Neuron (in vitro differentiated cells): ENCODE results near the gene CCDC187.

ENCODE experiments used
- H2AFZ ChIP-seq: one replicate; pipeline ENCODE4 v1.6.1; 2013; ENCODE audit warnings: low read depth, mild to moderate bottlenecking, inconsistent platforms, low read length, moderate library complexity
- H3K27me3 ChIP-seq: one replicate; pipeline ENCODE4 v1.6.1; 2013; ENCODE audit warnings: low read length; ENCODE audit not compliant: insufficient read depth
- H3K36me3 ChIP-seq: one replicate; pipeline ENCODE4 v1.6.1; 2013; ENCODE audit warnings: low read length; ENCODE audit not compliant: insufficient read depth
- H3K4me1 ChIP-seq: one replicate; pipeline ENCODE4 v1.6.1; 2013; ENCODE audit warnings: low read length; ENCODE audit not compliant: insufficient read depth
- H3K4me3 ChIP-seq: 2 replicates; pipeline ENCODE4 v1.5.1; 2013; ENCODE audit warnings: mild to moderate bottlenecking, low read length, moderate library complexity
- H3K9me3 ChIP-seq: one replicate; pipeline ENCODE4 v1.6.1; 2013; ENCODE audit warnings: low read length

The CCDC187 gene

GRCh38 chr9:136245219-136246150 lies 58.4 kb downstream of the CCDC187 start, which contains the start of gene QSOX2:
QSOX2 (minus strand) TSS chr9:136245812; CDS start chr9:136245803, 9 bp downstream.
- H3K4me3 ChIP-seq = peak within 1 kb of the TSS; percentile 81
- peaks cover 31% of the 10 kb centered on the region for H3K27me3 ChIP-seq
- no peak within 1 kb of the TSS for H2AFZ ChIP-seq
- peaks cover 25% of the 10 kb centered on the region for H3K4me1 ChIP-seq
- H3K9me3 ChIP-seq = no peaks in the 10 kb centered on the region
- no peaks in the 10 kb centered on the region for H3K36me3 ChIP-seq

DNA sequence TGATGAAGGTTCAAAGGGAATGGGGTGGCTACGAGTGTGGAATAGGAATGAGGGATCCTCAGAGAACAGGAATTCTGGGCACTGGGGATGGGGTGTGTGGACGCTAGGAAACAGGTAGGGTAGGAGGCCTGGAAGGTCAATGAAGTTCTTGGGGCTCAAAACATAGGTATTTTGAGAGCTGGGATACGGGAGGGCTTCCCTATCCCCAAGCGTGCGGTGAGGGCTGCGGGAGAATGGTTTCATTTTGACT lies 59.0 kb downstream of the CCDC187 start:
- Histone ChIP-seq H3K27me3 (peaks cover 26% of the 10 kb centered on the region), H3K4me1 (peaks cover 28% of the 10 kb centered on the region), H3K36me3 (no peaks in the 10 kb centered on the region), H3K9me3 (no peaks in the 10 kb centered on the region), H2AFZ (no peak overlapping the region), H3K4me3 (peak overlapping the region; percentile 81)

GRCh38 chr9:136244122-136244968 lies 59.5 kb downstream of the CCDC187 start:
- H3K4me1 ChIP-seq = peaks cover 30% of the 10 kb centered on the region
- H3K4me3 ChIP-seq = peak overlapping the region; percentile 81
- no peak overlapping the region for H2AFZ ChIP-seq
- peaks cover 20% of the 10 kb centered on the region for H3K27me3 ChIP-seq
- no peaks in the 10 kb centered on the region for H3K36me3 ChIP-seq
- H3K9me3 ChIP-seq = no peaks in the 10 kb centered on the region

DNA sequence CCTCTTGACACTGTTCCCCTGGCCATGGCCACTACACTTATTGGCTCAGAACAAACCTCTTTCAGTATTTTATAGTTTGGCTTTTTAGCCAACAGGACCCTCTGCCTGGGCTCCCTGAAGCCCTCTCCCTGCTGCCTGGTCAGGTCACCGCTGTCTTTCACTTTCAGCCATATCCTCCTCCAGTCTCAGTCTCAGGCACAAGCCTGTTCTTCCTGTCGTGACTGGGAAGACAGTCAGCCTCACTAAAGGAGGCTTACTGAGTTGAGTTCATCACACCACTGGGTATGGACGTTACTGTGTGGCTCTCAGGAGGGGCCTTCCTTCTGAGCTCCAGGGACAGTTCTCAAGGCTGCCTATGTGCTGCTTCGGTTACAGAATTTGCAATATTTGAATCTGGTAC lies 60.3 kb downstream of the CCDC187 start:
- Histone ChIP-seq H3K36me3 (no peaks in the 10 kb centered on the region), H3K27me3 (peaks cover 15% of the 10 kb centered on the region), H3K9me3 (no peaks in the 10 kb centered on the region), H3K4me3 (peak overlapping the region; percentile 81), H2AFZ (no peak overlapping the region), H3K4me1 (peaks cover 30% of the 10 kb centered on the region)

- Histone ChIP-seq H2AFZ (no peak overlapping the region), H3K9me3 (no peaks in the 10 kb centered on the region), H3K27me3 (peaks cover 12% of the 10 kb centered on the region), H3K4me1 (peaks cover 30% of the 10 kb centered on the region), H3K36me3 (no peaks in the 10 kb centered on the region), H3K4me3 (no peak overlapping the region)
Observed at GRCh38 chr9:136242918-136243525, 60.9 kb downstream of the CCDC187 start.

- Histone ChIP-seq H3K9me3 (no peaks in the 10 kb centered on the region), H2AFZ (no peak overlapping the region), H3K4me1 (peaks cover 30% of the 10 kb centered on the region), H3K27me3 (peaks cover 5% of the 10 kb centered on the region), H3K36me3 (no peaks in the 10 kb centered on the region), H3K4me3 (no peak overlapping the region)
Observed at GRCh38 chr9:136242248-136242647, 61.6 kb downstream of the CCDC187 start.

DNA sequence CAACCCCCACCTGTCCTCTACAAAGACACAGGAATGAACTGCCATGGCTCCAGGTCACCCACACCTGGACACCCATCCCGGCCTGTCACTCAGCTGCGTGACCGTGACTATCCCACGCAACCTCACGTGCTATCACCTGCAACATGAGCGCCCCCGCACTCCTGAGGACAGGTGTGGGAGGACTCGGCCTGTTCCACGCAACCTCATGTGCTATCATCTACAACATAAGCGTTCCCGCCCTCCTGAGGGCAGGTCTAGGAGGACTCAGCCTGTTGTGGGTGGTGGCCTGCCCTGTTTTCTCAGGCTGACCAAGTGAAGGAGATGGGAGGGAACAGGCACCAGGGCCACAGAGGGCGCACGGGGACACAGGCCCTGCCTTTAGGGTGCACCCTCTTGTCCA lies 62.4 kb downstream of the CCDC187 start:
- Histone ChIP-seq H3K9me3 (no peaks in the 10 kb centered on the region), H3K4me3 (no peak overlapping the region), H2AFZ (no peak overlapping the region), H3K4me1 (peaks cover 30% of the 10 kb centered on the region), H3K27me3 (no peaks in the 10 kb centered on the region), H3K36me3 (no peaks in the 10 kb centered on the region)

DNA sequence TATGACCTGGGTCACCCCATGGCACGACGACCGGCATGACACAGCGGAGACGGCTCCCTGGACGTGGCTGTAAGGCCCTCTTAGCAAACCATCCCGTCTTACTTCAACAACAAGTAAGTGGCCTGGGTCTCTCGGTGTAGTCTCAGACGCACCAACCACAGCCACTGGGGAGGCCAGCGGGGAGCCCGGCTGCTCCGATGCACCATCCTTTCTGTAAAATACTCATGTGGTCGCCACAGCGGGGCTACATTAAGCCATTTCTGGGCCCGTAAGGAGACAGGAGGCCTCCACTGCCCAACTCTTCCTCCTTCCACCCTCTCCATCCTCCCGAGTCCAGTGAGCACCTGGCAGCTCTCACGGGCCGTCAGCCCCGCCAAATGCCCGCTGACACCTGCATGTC lies 63.0 kb downstream of the CCDC187 start:
- Histone ChIP-seq H3K9me3 (no peaks in the 10 kb centered on the region), H3K4me1 (peaks cover 30% of the 10 kb centered on the region), H3K27me3 (no peaks in the 10 kb centered on the region), H3K36me3 (peaks cover 6% of the 10 kb centered on the region), H3K4me3 (no peak overlapping the region), H2AFZ (no peak overlapping the region)

GRCh38 chr9:136239983-136240330 lies 63.9 kb downstream of the CCDC187 start:
- Histone ChIP-seq H3K4me3 (no peak overlapping the region), H3K4me1 (peaks cover 29% of the 10 kb centered on the region), H3K27me3 (no peaks in the 10 kb centered on the region), H3K9me3 (no peaks in the 10 kb centered on the region), H3K36me3 (peaks cover 15% of the 10 kb centered on the region), H2AFZ (no peak overlapping the region)

DNA sequence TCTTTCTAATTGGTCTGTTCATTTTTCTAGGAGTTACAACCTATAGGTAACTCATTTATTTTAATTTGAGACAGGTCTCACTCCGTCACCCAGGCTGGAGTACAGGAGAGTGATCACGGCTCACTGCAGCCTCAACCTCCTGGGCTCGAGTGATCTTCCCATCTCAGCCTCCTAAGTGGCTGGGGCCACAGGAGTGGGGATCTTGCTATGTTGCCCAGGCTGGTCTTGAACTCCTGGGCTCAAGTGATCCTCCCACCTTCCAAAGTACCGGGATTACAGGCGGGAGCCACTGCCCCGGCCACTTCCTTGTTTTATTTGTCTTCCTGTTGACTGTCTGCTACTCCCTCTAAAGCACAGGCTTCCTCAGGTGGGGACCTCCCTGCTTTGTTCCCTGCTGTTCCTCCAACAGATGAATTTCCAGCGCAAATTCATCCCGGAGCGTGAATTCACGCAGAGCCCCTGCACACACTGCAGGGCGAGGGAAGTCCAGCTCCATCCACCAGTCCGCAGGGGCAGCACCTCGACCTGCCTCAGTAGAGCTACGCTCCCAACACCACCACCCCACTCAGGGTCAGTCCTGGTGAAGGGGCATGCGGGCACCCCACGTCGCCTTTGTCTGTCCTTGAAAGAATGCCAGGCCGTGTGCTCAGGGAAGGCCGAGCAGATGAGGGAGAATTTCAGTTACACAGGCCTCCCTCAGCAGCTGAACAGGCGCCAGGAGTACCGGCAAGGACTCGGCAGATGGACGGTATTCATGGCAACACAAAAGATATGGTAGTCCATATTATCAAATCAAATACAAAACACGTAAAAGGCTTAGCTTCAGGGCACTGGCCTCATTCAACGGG lies 64.5 kb downstream of the CCDC187 start:
- Histone ChIP-seq H3K27me3 (no peaks in the 10 kb centered on the region), H3K4me3 (no peak overlapping the region), H3K9me3 (no peaks in the 10 kb centered on the region), H2AFZ (no peak overlapping the region), H3K4me1 (peaks cover 23% of the 10 kb centered on the region), H3K36me3 (peaks cover 20% of the 10 kb centered on the region)

DNA sequence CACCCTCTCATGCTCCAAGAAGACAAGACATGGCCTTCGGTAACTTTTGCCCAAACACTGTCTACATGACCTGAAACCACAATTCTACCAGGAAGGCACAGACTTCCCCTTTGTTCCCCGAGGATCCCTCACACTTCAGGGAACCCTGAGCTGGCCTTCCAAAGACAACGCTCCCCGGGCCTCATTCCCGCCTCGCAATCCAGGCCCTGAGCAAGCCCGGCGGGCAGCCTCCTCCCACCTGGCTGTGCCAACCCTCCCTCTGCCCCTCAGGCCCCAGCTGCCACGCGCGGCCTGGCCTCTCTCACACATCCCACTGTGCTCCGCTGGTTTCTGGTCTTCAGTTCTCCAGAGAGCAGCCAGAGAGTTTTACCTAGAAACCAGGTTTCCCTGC lies 65.6 kb downstream of the CCDC187 start:
- Histone ChIP-seq H3K4me1 (peaks cover 13% of the 10 kb centered on the region), H3K9me3 (no peaks in the 10 kb centered on the region), H3K27me3 (no peaks in the 10 kb centered on the region), H3K36me3 (peaks cover 20% of the 10 kb centered on the region), H3K4me3 (no peak overlapping the region), H2AFZ (no peak overlapping the region)

DNA sequence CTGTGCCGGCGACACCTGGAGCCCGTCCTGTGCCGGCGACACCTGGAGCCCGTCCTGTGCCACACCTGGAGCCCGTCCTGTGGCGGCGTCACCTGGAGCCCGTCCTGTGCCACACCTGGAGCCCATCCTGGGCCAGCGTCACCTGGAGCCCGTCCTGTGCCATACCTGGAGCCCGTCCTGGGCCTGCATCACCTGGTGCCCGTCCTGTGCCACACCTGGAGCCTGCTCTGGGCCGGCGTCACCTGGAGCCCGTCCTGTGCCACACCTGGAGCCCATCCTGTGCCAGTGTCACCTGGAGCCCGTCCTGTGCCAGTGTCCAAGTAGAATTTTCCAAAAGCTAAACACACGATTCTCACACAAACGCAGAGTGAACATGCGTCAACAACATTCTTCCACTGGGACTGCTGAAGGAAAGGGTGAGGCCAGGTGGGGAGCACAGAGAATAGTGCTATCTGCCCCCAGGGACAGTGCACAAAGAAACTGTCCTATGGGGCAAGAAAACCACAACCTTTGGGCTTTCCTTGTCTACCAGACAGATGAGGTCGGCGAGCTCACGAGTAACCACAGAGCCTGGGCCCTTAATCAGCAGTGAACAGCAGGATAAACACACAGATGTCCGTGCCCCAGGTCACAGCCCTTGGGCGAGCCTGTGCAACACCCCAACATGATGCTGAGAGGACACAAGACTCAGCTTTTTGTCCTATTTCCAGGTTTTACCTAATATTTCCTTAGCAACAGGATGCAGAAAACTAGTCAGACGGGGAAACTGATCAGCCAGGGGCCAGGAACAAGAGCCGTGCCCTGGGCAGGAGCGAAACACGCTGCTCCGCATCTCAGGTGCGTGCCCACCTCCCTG lies 66.2 kb downstream of the CCDC187 start:
- H3K27me3 ChIP-seq = no peaks in the 10 kb centered on the region
- H3K9me3 ChIP-seq = no peaks in the 10 kb centered on the region
- no peak overlapping the region for H3K4me3 ChIP-seq
- peaks cover 7% of the 10 kb centered on the region for H3K4me1 ChIP-seq
- peaks cover 20% of the 10 kb centered on the region for H3K36me3 ChIP-seq
- H2AFZ ChIP-seq = no peak overlapping the region
